Measurements from ENCODE around the gene CDC42EP2. TPM values are rescaled to one million over a fixed set of nuclear protein-coding genes. Genes with fewer than 3 reads are reported as not detected.

CDC42EP2 gene
- total and polyA plus RNA-seq, 2 of the 13 experiments (the other 11 are each of a cell fraction or from before 2014, with no cell fraction given) = 2.3 to 7.1 TPM

- TF ChIP-seq HMGXB3 (CRISPR knock-in tag; IDR thresholded peaks at IDR 0.05; ENCODE audit: borderline replicate concordance) = no peak
- no peak for TF ChIP-seq ONECUT2 (CRISPR knock-in tag; IDR thresholded peaks at IDR 0.05)
- no peak for TF ChIP-seq ZNF225 (CRISPR knock-in tag; IDR thresholded peaks at IDR 0.05)
- no peak for TF ChIP-seq ELF4 (CRISPR knock-in tag; IDR thresholded peaks at IDR 0.05; ENCODE audit: borderline replicate concordance)
- no peak for TF ChIP-seq ZFP36L1 (CRISPR knock-in tag; IDR thresholded peaks at IDR 0.05)
- no peak for TF ChIP-seq ZNF18 (CRISPR knock-in tag; IDR thresholded peaks at IDR 0.05; ENCODE audit: insufficient replicate concordance)
- TF ChIP-seq THAP11 (CRISPR knock-in tag; IDR thresholded peaks at IDR 0.05) = no peak
- TF ChIP-seq SOX13 (IDR thresholded peaks at IDR 0.05) = no peak
- 0 out of 4 replicates have a peak, but pooled peaks of 1 of the 2 experiments have one; percentile 10 for TF ChIP-seq SOX13 (CRISPR knock-in tag; conservative IDR thresholded peaks at IDR 0.05 in 1 of 2, IDR thresholded peaks at IDR 0.05 in 1 of 2)
- peak; percentile 60; the same call in 1 of the 2 replicates for TF ChIP-seq ZFY (CRISPR knock-in tag; IDR thresholded peaks at IDR 0.05)
- TF ChIP-seq GTF2F1 (IDR thresholded peaks at IDR 0.05; ENCODE audit: low read length) = no peak
- no peak for TF ChIP-seq ZNF484 (CRISPR knock-in tag; IDR thresholded peaks at IDR 0.05; ENCODE audit: borderline replicate concordance, low read depth)
- TF ChIP-seq MYC (CRISPR knock-in tag; IDR thresholded peaks at IDR 0.05; ENCODE audit: borderline replicate concordance) = no peak
- TF ChIP-seq ZNF737 (CRISPR knock-in tag; IDR thresholded peaks at IDR 0.05; ENCODE audit: borderline replicate concordance) = no peak
- no peak for TF ChIP-seq MEF2D (CRISPR knock-in tag; IDR thresholded peaks at IDR 0.05)
- TF ChIP-seq ZNF230 (CRISPR knock-in tag; IDR thresholded peaks at IDR 0.05) = no peak
- TF ChIP-seq PATZ1 (CRISPR knock-in tag; IDR thresholded peaks at IDR 0.05) = 0 out of 2 replicates have a peak, but pooled peaks have one; percentile 12
- TF ChIP-seq CCAR2 (optimal IDR thresholded peaks at IDR 0.05; ENCODE audit: low read depth, low read length) = no peak
- TF ChIP-seq HHEX (CRISPR knock-in tag; IDR thresholded peaks at IDR 0.05) = no peak
- TF ChIP-seq MED1 (CRISPR knock-in tag; IDR thresholded peaks at IDR 0.05) = peak; percentile 57; the same call in 1 of the 2 replicates
- TF ChIP-seq CSRNP2 (CRISPR knock-in tag; conservative IDR thresholded peaks at IDR 0.05; ENCODE audit: low read depth) = no peak
Measured at GRCh38 chr11:65314501-65315203, at the start of gene CDC42EP2 (continued).
